ENCODE measurements around the gene ANKRD33B. TPM values are rescaled to one million over a fixed set of nuclear protein-coding genes. Genes with fewer than 3 reads are reported as not detected.

The ANKRD33B gene
- total and polyA plus RNA-seq, 7 donors = 1.4 to 32.7 (median 7.8) TPM

DNA sequence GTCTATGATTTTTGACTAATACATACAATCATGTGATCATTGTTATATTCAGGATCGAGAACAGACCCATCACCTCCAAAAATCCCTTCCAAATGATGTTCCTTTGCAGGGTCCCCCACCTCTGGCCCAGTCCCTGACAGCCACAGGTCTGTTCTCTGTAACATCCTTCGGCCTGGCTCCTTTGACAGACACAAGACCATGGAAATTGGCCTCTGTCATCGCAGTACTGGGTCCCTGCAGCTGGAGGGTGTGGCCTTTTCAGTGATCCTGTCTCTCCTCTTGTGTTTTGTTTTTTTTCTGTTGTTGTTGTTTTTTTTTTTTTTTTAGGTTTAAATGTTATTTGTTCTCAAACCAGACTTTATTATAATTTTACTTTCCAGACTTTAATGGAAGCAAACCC is 27.4 kb upstream of the ANKRD33B start:
- ATAC-seq (no peak), DNase-seq (no peak)
- no peak overlapping the region for H3K4me3 ChIP-seq
- H3K4me1 ChIP-seq = no peaks in the 10 kb centered on the region
- no peaks in the 10 kb centered on the region for H3K36me3 ChIP-seq (ENCODE audit: insufficient read depth in 1 of 2, low read depth in 1 of 2)
- no peaks in the 10 kb centered on the region for H3K9me3 ChIP-seq
- WGBS, 3 donors = 46 to 67% (median 52%) methylated on average over 3 of the region's 3 CpGs
- intact Hi-C loops (cut with DNase I) = no loop called here
- TF ChIP-seq, protein P1, sequence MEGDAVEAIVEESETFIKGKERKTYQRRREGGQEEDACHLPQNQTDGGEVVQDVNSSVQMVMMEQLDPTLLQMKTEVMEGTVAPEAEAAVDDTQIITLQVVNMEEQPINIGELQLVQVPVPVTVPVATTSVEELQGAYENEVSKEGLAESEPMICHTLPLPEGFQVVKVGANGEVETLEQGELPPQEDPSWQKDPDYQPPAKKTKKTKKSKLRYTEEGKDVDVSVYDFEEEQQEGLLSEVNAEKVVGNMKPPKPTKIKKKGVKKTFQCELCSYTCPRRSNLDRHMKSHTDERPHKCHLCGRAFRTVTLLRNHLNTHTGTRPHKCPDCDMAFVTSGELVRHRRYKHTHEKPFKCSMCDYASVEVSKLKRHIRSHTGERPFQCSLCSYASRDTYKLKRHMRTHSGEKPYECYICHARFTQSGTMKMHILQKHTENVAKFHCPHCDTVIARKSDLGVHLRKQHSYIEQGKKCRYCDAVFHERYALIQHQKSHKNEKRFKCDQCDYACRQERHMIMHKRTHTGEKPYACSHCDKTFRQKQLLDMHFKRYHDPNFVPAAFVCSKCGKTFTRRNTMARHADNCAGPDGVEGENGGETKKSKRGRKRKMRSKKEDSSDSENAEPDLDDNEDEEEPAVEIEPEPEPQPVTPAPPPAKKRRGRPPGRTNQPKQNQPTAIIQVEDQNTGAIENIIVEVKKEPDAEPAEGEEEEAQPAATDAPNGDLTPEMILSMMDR (IDR thresholded peaks at IDR 0.05) = no peak
- H3K27ac ChIP-seq = no peak overlapping the region
- peaks cover 0 to 10% (median 7%) of the 10 kb centered on the region in 3 donors for H3K27me3 ChIP-seq (ENCODE audit: insufficient read depth in 3 of 3, low read length in 2 of 3)

GRCh38 chr5:10536931-10537579 is 26.8 kb upstream of the ANKRD33B start:
- Histone ChIP-seq H3K9me3 (no peaks in the 10 kb centered on the region), H3K36me3 (ENCODE audit: insufficient read depth in 1 of 2, low read depth in 1 of 2) (no peaks in the 10 kb centered on the region), H3K27ac (no peak overlapping the region), H3K4me3 (no peak overlapping the region), H3K4me1 (no peaks in the 10 kb centered on the region), H3K27me3 (ENCODE audit: insufficient read depth in 3 of 3, low read length in 2 of 3) (peaks cover 0 to 10% (median 7%) of the 10 kb centered on the region in 3 donors)
- intact Hi-C loops (cut with DNase I) = no loop called here
- DNase-seq = no peak
- ATAC-seq = no peak
- WGBS, 3 donors = 20 to 42% (median 26%) methylated on average over 13 of the region's 13 CpGs
- TF ChIP-seq, protein P1 (IDR thresholded peaks at IDR 0.05) = no peak

- DNase-seq (no peak), ATAC-seq (no peak)
- WGBS, 3 donors = 33 to 43% (median 39%) methylated on average over 4 of the region's 4 CpGs
- Histone ChIP-seq H3K27ac (no peak overlapping the region), H3K9me3 (no peaks in the 10 kb centered on the region), H3K36me3 (ENCODE audit: insufficient read depth in 1 of 2, low read depth in 1 of 2) (no peaks in the 10 kb centered on the region), H3K4me3 (no peak overlapping the region), H3K27me3 (ENCODE audit: insufficient read depth in 3 of 3, low read length in 2 of 3) (peaks cover 0 to 10% (median 7%) of the 10 kb centered on the region in 3 donors), H3K4me1 (no peaks in the 10 kb centered on the region)
- intact Hi-C loops (cut with DNase I) = no loop called here
- TF ChIP-seq, protein P1 (IDR thresholded peaks at IDR 0.05) = no peak
These were observed 26.2 kb upstream of the ANKRD33B start for GRCh38 chr5:10537624-10538023.

GRCh38 chr5:10538103-10538788 is 25.6 kb upstream of the ANKRD33B start:
- no peaks in the 10 kb centered on the region for H3K4me1 ChIP-seq
- no peaks in the 10 kb centered on the region for H3K9me3 ChIP-seq
- TF ChIP-seq, protein P1 (IDR thresholded peaks at IDR 0.05) = no peak
- DNase-seq (no peak), ATAC-seq (no peak)
- H3K36me3 ChIP-seq (ENCODE audit: insufficient read depth in 1 of 2, low read depth in 1 of 2) = no peaks in the 10 kb centered on the region
- intact Hi-C loops (cut with DNase I) = no loop called here
- no peak overlapping the region for H3K4me3 ChIP-seq
- 53 to 73% (median 55%) methylated on average over 14 of the region's 14 CpGs for WGBS, 3 donors
- peaks cover 0 to 6% (median 4%) of the 10 kb centered on the region in 3 donors for H3K27me3 ChIP-seq (ENCODE audit: insufficient read depth in 3 of 3, low read length in 2 of 3)
- no peak overlapping the region for H3K27ac ChIP-seq

All from psoas muscle (tissue), 8 donors.